ENCODE measurements around the gene RERE.

RERE gene

GRCh38 chr1:8497210-8497819, 320.1 kb downstream of the RERE start:
- DNase-seq, result no peak

- no peak for DNase-seq
Measured at GRCh38 chr1:8496473-8496872, 321.0 kb downstream of the RERE start.

GRCh38 chr1:8495928-8496401, 321.5 kb downstream of the RERE start:
- DNase-seq, result no peak

- no peak for DNase-seq
Measured at GRCh38 chr1:8494681-8495080, 322.8 kb downstream of the RERE start.

DNA sequence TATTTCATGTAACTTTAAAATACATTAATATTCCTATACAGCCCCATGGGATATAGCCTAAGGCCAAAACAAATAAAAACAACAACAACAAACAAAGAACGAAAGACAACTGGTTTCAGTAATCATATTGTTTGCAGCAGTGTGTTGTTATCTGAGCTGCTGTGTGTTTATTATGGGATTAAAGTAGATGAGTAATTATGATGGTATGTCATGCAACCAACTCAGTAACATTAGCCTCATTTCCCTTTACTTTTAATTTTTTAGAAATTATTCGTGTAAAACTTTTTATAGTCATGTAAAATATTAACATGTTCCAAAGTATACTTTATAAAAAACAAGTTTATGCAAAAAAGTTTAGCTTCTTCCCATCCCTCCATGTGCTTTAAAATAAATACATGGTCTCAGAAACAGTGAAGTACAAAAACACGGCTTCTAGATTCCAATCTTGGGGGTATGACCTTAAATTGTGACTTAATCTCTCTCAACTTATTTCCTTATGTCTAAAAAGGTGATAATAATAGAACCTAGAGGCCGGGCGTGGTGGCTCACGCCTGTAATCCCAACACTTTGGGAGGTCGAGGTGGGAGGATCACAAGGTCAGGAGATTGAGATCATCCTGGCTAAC, 323.4 kb downstream of the RERE start:
- DNase-seq, result no peak

- DNase-seq, result no peak
Measured at GRCh38 chr1:8487249-8487648, 330.2 kb downstream of the RERE start.

DNA sequence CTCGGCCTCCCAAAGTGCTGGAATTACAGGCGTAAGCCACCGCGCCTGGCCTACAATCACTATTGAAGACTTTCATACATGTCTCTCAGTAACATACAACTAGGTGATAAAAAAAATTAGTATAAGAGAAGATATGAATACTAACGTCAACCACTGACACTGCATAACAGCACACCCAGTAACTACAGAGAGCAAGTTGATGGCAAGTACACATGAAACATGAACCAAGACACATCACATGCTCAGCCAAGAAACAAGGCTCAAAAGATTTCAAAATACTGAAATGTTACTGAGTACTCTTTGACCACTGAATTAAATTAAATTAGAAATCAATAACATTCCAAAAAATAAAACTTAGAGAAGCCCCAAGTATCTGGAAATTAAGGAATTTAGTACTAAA, 331.4 kb downstream of the RERE start:
- DNase-seq, result no peak

DNA sequence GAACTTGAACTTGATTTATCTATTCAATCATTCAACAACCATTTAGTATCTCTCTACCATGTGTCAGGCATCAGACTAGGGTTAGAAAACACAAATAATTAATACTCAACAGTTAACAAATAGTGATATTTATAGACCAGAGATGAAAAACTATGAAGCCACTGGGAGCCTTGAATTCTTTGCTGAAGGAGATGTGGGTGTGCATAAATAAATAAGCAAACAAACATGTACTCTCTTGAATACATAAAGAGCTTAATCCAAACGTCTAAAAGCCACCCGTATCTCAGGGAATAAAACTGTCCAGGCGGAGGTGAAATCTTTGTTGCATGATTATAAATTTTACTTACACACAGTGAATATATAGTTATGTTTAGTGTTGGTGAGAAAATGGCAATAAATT, 333.9 kb downstream of the RERE start:
- DNase-seq, result no peak

DNA sequence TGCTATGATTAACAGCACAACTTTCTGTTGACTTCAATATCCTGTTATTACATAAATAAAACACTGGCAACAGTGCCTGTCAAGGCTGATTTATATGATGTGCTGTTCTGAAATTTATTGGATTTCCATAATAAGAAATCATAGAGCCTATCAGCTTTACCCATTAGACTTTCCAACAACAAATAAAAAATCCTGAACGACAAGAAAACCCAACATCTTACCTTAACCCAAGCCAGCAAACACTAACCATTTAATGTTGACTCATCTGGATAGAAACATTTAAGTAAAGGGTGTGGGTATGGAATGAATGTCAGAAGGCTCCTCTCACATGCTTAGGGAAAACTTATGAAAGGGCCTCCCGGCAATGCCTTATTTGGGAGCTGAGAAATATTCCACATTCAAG, 334.5 kb downstream of the RERE start:
- DNase-seq, result no peak

- DNase-seq, result no peak
Measured at GRCh38 chr1:8481650-8482380, 335.6 kb downstream of the RERE start.

DNA sequence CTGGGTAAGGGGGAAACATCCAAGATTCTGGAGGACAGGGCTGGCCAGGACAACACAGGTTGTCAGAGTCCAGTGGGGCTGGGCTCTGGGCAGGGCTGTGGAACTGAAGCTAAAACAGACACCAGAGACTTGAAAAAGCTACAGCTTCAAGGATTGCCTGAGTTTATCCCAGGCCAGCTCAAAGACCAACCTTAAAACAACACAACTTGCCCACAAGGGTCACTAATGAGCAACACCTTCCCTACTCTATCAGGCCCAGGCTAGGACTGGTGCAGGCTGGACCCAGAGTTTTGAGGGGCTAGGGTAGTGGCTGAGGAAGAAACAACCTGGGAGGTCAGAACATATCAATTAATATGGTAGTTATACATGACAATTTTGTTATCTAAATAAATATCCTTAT, 338.9 kb downstream of the RERE start:
- DNase-seq, result no peak

- DNase-seq, result no peak
Measured at GRCh38 chr1:8477983-8478362, 339.5 kb downstream of the RERE start.

DNA sequence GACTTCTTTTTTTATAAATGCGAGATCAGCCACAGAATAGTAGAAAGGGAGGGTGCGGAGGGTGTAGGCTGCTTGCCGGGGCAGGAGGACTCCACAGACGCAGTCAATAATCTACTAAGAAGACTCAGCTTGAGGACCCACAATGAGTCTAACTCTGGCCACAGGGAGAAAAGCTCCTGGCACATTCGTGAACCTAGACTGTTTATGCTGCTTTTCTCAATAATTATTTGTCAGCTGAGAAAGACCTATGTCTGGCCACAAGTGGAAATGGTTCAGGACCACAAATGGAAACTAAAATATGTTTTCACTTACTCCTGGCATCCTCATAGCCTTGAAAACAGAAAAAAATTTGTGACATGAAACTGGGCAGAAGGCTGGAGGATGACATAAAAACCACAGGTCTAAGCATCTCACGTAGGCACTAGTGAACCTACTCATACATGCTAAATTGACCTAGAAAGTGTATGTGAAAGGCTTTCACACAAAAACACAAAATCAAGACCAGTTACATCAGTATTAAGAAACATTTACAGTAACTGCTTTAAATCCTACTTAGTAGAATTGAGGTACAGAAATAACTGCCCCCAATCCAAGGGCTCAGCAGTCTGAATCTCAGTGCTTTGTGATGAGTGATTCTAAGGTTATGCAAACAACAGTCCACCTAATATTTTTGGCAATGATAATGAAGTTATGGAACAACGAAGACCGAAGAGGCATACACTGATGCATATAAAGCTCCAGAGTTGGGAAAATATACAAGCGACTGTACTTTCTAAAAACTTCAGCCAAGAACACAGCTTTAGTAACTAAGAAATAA, 340.1 kb downstream of the RERE start:
- DNase-seq, result no peak

- no peak for DNase-seq
Measured at GRCh38 chr1:8476006-8476405, 341.4 kb downstream of the RERE start.

DNA sequence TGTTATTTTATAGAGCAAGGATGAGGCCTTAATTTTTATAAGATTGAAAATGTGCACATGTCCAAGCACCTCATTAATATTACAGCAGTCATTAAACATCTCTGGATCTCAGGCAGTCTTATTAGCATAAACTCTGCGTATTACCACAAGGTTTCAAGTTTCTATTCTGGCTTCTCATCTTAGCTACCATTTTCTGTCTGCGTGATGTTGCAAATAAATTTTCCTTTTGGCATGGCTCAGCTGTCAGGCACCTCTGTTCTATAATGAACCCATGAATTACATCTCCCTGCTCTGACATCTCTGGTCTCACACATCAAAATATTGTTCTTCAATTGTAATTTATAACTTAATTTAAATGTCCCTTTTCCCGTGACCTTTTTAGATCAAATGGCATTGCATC, 343.1 kb downstream of the RERE start:
- no peak for DNase-seq

DNA sequence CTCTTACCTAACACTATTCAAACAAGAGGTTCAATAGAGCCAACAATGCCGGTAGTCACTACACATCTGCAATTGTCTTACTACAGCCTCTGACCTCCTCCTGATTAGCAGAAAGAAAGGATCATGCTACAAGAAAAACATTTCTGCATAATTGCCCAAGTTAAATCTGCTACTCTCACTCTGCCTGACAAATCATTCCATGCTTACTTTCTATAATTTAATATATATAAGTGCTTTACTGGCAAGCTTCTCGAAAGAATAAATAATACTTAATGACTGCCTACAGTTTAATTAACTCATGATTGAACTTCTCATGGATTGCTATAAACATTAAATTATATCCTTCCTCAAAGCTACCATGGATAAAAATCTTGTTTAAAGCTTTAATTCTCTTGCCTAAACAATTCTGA, 343.5 kb downstream of the RERE start:
- no peak for DNase-seq

DNA sequence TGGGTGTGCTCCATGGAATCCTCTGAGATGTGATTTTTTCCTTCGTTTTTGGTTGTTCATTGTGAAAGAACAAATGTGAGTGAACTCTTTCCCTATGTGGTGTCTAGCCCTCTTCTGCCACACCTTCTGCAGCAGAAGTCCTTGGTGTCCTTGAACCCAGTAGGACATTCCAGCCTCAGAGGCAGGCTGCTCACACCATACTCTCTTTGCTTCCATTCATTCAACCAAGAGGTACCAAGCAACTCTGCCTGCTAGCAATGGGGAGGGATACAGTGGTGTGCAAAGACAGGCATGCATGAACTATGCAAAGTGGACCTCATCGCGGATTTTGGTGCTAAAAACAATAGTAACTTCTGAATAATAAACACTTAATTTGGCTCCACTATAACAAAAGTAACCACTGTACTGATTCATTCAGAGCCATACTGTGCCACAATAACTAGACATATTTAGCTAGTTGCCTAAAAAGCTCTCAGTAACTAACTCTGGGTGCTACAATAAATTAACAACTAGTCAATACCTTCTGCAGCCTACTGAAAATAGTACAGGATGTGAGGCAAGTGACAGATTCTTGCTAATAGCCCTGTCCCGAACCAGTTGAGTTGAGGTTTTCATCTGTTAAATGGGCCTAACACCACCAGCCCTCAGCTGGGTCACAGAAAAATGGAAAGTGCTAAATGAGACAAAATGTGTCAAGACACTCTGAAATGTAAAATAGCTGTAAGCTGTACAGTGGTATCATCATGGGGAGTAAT, 344.1 kb downstream of the RERE start:
- no peak for DNase-seq

- DNase-seq, result no peak
Measured at GRCh38 chr1:8472668-8473067, 344.8 kb downstream of the RERE start.

GRCh38 chr1:8471451-8471850, 346.0 kb downstream of the RERE start:
- no peak for DNase-seq

- DNase-seq, result no peak
Measured at GRCh38 chr1:8468751-8469150, 348.7 kb downstream of the RERE start.

DNA sequence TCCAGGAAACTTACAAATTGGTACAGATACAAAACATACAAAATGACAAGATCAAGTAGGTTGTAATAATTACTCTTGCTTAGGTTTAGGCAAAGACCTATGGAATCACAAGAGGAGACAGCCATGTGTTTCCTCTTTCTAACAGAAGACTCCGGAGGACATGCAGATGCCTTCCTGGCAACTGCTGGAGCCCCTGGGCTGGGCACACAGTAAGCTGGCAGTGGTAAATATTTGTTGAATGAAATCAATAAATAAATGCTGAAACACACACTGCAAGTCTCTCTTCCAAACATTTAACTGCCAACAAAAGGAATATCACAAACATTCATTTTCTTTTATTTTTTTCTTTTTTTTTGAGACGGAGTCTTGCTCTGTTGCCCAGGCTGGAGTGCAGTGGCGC, 350.1 kb downstream of the RERE start:
- DNase-seq, result no peak

DNA sequence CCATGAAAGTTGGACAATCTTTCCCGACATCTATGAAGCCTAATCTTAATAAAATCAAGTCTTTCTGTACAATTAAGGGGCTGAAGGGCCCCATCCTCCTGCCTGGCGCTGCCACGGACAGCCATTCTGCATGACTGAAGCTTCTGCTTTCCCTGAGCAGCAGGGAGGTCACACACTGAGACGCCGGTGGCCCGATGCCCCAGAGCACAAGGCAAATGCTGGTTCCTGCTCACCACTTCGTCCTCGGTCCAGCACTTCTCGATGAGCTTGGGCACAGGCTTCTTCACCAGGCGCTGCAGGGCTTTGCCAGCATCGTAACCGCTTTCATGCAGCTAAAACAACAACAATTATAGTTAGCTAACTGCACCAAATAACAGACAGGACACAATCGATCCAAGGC, 351.7 kb downstream of the RERE start:
- no peak for DNase-seq

- no peak for DNase-seq
Measured at GRCh38 chr1:8465013-8465412, 352.4 kb downstream of the RERE start.

Data from NCI-H510A (cell line).